Mesenchymal stem cell (in vitro differentiated cells and primary cell): ENCODE data around the gene MTMR2.

Source experiments
- DNase-seq: peaks from one replicate; pipeline ENCODE4 v3.0.0-alpha.2; 2013
- H2AFZ ChIP-seq: one replicate; pipeline ENCODE4 v1.6.1; 2013; ENCODE audit warnings: low read depth, mild to moderate bottlenecking, control low read depth, inconsistent platforms, low read length, moderate library complexity
- H2AK5ac ChIP-seq: 2 replicates; pipeline ENCODE4 v1.6.1; 2013; ENCODE audit warnings: low read length, moderate library complexity, mild to moderate bottlenecking, inconsistent platforms; ENCODE audit not compliant: severe bottlenecking
- H2BK120ac ChIP-seq: one replicate; pipeline ENCODE4 v1.6.1; 2013; ENCODE audit warnings: low read depth, mild to moderate bottlenecking, inconsistent platforms, low read length, moderate library complexity
- H2BK12ac ChIP-seq, 2 experiments: one replicate each; pipeline ENCODE4 v1.6.1; 2013; ENCODE audit warnings: inconsistent platforms in 2 of 2, low read length in 2 of 2, mild to moderate bottlenecking in 2 of 2, moderate library complexity in 2 of 2, control low read depth in 1 of 2
- H2BK15ac ChIP-seq: one replicate; pipeline ENCODE4 v1.6.1; 2013; ENCODE audit warnings: mild to moderate bottlenecking, low read depth, inconsistent platforms; ENCODE audit not compliant: poor library complexity, severe bottlenecking
- H2BK5ac ChIP-seq: 2 replicates; pipeline ENCODE4 v1.6.1; 2013; ENCODE audit warnings: low read depth, mild to moderate bottlenecking, low read length, control low read depth, inconsistent platforms; ENCODE audit not compliant: poor library complexity, severe bottlenecking
- H3K14ac ChIP-seq, 2 experiments: one replicate each; pipeline ENCODE4 v1.6.1; 2013; ENCODE audit warnings: inconsistent platforms in 2 of 2, low read length in 2 of 2, control low read depth in 1 of 2, mild to moderate bottlenecking in 1 of 2, moderate library complexity in 1 of 2
- H3K18ac ChIP-seq, 2 experiments: one replicate each; pipeline ENCODE4 v1.6.1; 2013; ENCODE audit warnings: inconsistent platforms in 2 of 2, low read length in 2 of 2, control low read depth in 1 of 2, low read depth in 1 of 2, mild to moderate bottlenecking in 1 of 2
- H3K23ac ChIP-seq, 2 experiments: one replicate each; pipeline ENCODE4 v1.6.1; 2013; ENCODE audit warnings: inconsistent platforms in 2 of 2, low read length in 2 of 2, mild to moderate bottlenecking in 2 of 2, moderate library complexity in 2 of 2, control low read depth in 1 of 2
- H3K27ac ChIP-seq: 2 replicates; pipeline ENCODE4 v1.5.1; 2013; ENCODE audit warnings: mild to moderate bottlenecking, moderate library complexity, low read length, control low read depth, inconsistent platforms; ENCODE audit not compliant: poor library complexity, severe bottlenecking
- H3K27me3 ChIP-seq, 2 experiments: 2 replicates each; pipeline versions ENCODE4 v1.6.1 to v1.7.0; 2013; ENCODE audit warnings: low read length in 2 of 2, mild to moderate bottlenecking in 2 of 2, moderate library complexity in 2 of 2, control low read depth in 1 of 2, inconsistent platforms in 1 of 2; ENCODE audit not compliant: control insufficient read depth in 1 of 2, insufficient read depth in 1 of 2
- H3K36me3 ChIP-seq, 2 experiments: 2 replicates each; pipeline versions ENCODE4 v1.6.1 to v1.7.0; 2013; ENCODE audit warnings: low read length in 2 of 2, control low read depth in 1 of 2, inconsistent platforms in 1 of 2, low read depth in 1 of 2, mild to moderate bottlenecking in 1 of 2; ENCODE audit not compliant: insufficient read depth in 2 of 2, control insufficient read depth in 1 of 2
- H3K4ac ChIP-seq, 2 experiments: one replicate each; pipeline ENCODE4 v1.6.1; 2013; ENCODE audit warnings: inconsistent platforms in 2 of 2, low read length in 2 of 2, mild to moderate bottlenecking in 2 of 2, moderate library complexity in 2 of 2, control low read depth in 1 of 2, low read depth in 1 of 2
- H3K4me1 ChIP-seq: 2 replicates; pipeline ENCODE4 v1.6.1; 2013; ENCODE audit warnings: low read depth, low read length, control low read depth; ENCODE audit not compliant: control insufficient read depth, insufficient read depth
- H3K4me2 ChIP-seq: 2 replicates; pipeline ENCODE4 v1.6.1; 2013; ENCODE audit warnings: low read length, mild to moderate bottlenecking, inconsistent platforms; ENCODE audit not compliant: poor library complexity, severe bottlenecking
- H3K4me3 ChIP-seq, 2 experiments: 2 replicates each; pipeline versions ENCODE4 v1.5.1 to v1.7.0; 2013; ENCODE audit warnings: low read length in 2 of 2, mild to moderate bottlenecking in 2 of 2, control low read depth in 1 of 2, low read depth in 1 of 2; ENCODE audit not compliant: insufficient read depth in 1 of 2
- H3K79me1 ChIP-seq: replicated peaks from 2 replicates; pipeline ENCODE4 v1.6.1; 2013; ENCODE audit warnings: mild to moderate bottlenecking, control low read depth, low read length, inconsistent platforms; ENCODE audit not compliant: poor library complexity, severe bottlenecking
- H3K9ac ChIP-seq: 2 replicates; pipeline ENCODE4 v1.7.0; 2013; ENCODE audit warnings: mild to moderate bottlenecking, low read length, moderate library complexity
- H3K9me3 ChIP-seq: 2 replicates; pipeline ENCODE4 v1.7.0; 2013; ENCODE audit warnings: mild to moderate bottlenecking, low read length; ENCODE audit not compliant: control insufficient read depth
- H4K8ac ChIP-seq: one replicate; pipeline ENCODE4 v1.6.1; 2013; ENCODE audit warnings: inconsistent platforms, mild to moderate bottlenecking, low read length, moderate library complexity
- H4K91ac ChIP-seq: one replicate; pipeline ENCODE4 v1.6.1; 2013; ENCODE audit warnings: mild to moderate bottlenecking, low read length, inconsistent platforms
- WGBS: methylation state at CpG from one replicate; pipeline ENCODE4 v1.1.7; 2013; ENCODE audit warnings: mixed read lengths; 5-methylcytosine and 5-hydroxymethylcytosine counted together

The MTMR2 gene

DNA sequence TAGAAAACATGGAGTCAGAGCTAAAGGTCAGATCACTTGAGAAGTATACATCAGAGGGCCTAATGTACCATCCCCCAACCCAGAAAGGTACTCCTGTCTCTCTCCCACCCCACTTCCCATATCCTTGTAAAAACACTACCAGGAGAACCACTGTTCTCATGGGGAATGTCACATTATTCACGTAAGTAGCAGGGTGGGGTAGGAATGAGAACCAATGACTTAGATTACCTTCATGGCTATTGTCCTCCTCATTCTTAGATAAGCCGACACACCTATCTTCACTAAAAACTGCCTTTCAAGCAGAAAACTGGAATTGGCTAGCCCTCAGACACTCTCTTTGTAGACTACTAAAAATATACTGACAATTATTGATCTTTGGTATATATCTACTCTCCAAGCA, 70.0 kb downstream of the MTMR2 start:
- no peak overlapping the region for H2AFZ ChIP-seq
- H3K4me1 ChIP-seq = no peaks in the 10 kb centered on the region
- no peak overlapping the region for H3K14ac ChIP-seq
- peak overlapping the region in 1 of 2 experiments; percentile 7 for H3K18ac ChIP-seq
- no peak overlapping the region for H3K4ac ChIP-seq
- H3K4me3 ChIP-seq = no peak overlapping the region
- no peak for DNase-seq
- H2BK12ac ChIP-seq = no peak overlapping the region
- H3K27me3 ChIP-seq = no peaks in the 10 kb centered on the region
- no peak overlapping the region for H3K23ac ChIP-seq
- no peak overlapping the region for H4K8ac ChIP-seq
- no peak overlapping the region for H2BK15ac ChIP-seq
- WGBS = 100% methylated on average over 2 of the region's 2 CpGs
- H3K36me3 ChIP-seq = peaks cover 14 to 55% of the 10 kb centered on the region in 2 experiments
- no peak overlapping the region for H2BK120ac ChIP-seq
- peaks cover 4% of the 10 kb centered on the region for H3K79me1 ChIP-seq
- H3K27ac ChIP-seq = no peak overlapping the region
- H3K9me3 ChIP-seq = no peaks in the 10 kb centered on the region
- H2AK5ac ChIP-seq = no peak overlapping the region
- H3K4me2 ChIP-seq = no peak overlapping the region
- no peak overlapping the region for H3K9ac ChIP-seq
- no peak overlapping the region for H2BK5ac ChIP-seq
- no peak overlapping the region for H4K91ac ChIP-seq

DNA sequence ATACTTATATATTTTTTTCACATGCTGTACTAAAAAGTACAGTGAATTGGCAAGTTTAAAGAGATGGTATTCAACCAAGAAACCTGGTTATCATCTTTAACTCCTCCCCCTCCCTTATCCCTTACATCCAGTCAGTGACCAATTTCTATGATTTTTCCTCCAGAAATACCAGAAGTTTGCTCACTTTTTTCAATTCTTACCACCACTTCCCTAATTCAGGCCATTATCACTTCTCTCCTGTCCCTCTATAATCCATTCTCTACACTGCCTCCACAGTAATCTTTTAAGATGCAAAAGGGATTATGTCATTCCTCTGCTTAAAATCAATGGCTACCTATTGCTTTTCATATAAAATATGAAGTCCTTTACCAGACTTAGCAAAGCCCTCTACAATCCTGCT, 70.8 kb downstream of the MTMR2 start:
- H2BK120ac ChIP-seq = no peak overlapping the region
- H3K4me2 ChIP-seq = no peak overlapping the region
- no peak overlapping the region for H2BK5ac ChIP-seq
- no peak overlapping the region for H3K18ac ChIP-seq
- H3K36me3 ChIP-seq = peaks cover 14 to 50% of the 10 kb centered on the region in 2 experiments
- H3K27me3 ChIP-seq = no peaks in the 10 kb centered on the region
- H3K4me3 ChIP-seq = no peak overlapping the region
- H3K14ac ChIP-seq = no peak overlapping the region
- H2AK5ac ChIP-seq = no peak overlapping the region
- H4K8ac ChIP-seq = no peak overlapping the region
- no peaks in the 10 kb centered on the region for H3K9me3 ChIP-seq
- H2AFZ ChIP-seq = no peak overlapping the region
- no peak overlapping the region for H3K23ac ChIP-seq
- no peaks in the 10 kb centered on the region for H3K4me1 ChIP-seq
- no peak overlapping the region for H2BK12ac ChIP-seq
- H3K9ac ChIP-seq = no peak overlapping the region
- no peak overlapping the region for H4K91ac ChIP-seq
- no peak overlapping the region for H3K4ac ChIP-seq
- no peak overlapping the region for H2BK15ac ChIP-seq
- no peak overlapping the region for H3K27ac ChIP-seq
- peaks cover 4% of the 10 kb centered on the region for H3K79me1 ChIP-seq
- no peak for DNase-seq

- Histone ChIP-seq H3K4me2 (no peak overlapping the region), H3K4ac (no peak overlapping the region), H3K27ac (no peak overlapping the region), H2BK120ac (no peak overlapping the region), H3K9me3 (no peaks in the 10 kb centered on the region), H2BK12ac (no peak overlapping the region), H3K27me3 (no peaks in the 10 kb centered on the region), H3K79me1 (peaks cover 3% of the 10 kb centered on the region), H3K14ac (no peak overlapping the region), H4K8ac (no peak overlapping the region), H4K91ac (no peak overlapping the region), H2AK5ac (no peak overlapping the region), H3K4me3 (no peak overlapping the region), H3K23ac (no peak overlapping the region), H3K18ac (no peak overlapping the region), H3K36me3 (peaks cover 11 to 49% of the 10 kb centered on the region in 2 experiments), H2BK5ac (no peak overlapping the region), H2AFZ (no peak overlapping the region), H2BK15ac (no peak overlapping the region), H3K9ac (peak overlapping the region; percentile 51), H3K4me1 (no peaks in the 10 kb centered on the region)
- DNase-seq = no peak
Observed at GRCh38 chr11:95850137-95850536, 73.8 kb downstream of the MTMR2 start.

DNA sequence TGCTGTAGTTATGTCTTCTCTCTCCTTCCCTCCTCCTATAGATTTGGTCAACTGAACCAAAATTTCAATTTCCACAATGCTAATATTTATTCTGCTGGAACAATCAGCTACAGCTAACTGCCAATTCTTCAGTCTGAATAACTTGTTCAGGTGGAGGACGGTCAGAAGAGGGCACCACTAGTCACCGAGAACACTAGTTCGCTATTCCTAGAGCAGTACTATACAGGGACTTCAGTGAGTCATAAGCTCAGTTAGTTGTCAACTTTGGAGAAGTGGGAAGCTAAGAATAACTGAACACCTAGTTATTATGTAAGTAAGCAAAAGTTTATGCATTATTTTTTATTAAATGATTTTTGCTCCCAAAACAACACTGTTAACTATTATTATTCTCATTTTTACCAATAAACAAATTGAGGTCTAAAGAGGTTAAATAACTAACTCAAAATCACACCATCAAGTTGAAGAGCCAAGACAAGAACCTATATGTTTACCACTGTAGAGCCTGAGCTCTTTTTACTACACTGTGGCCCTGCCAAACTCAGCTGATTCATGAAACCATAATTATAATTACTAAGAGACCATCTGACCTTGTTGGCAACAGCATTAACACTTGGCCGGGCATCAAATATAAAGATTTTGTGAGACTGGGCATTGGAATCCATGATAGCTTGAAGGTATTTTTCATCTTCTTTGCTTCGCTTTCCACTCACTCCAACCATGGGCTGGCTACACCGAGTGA, 74.7 kb downstream of the MTMR2 start:
- Histone ChIP-seq H4K91ac (no peak overlapping the region), H3K79me1 (peaks cover 4% of the 10 kb centered on the region), H3K9me3 (no peaks in the 10 kb centered on the region), H3K27me3 (no peaks in the 10 kb centered on the region), H2AK5ac (no peak overlapping the region), H3K27ac (no peak overlapping the region), H3K23ac (no peak overlapping the region), H2BK12ac (no peak overlapping the region), H3K4me2 (no peak overlapping the region), H3K18ac (no peak overlapping the region), H2BK120ac (no peak overlapping the region), H3K36me3 (peaks cover 8 to 54% of the 10 kb centered on the region in 2 experiments), H3K9ac (peak overlapping the region; percentile 51), H2AFZ (no peak overlapping the region), H3K4ac (no peak overlapping the region), H3K14ac (no peak overlapping the region), H2BK5ac (no peak overlapping the region), H3K4me3 (no peak overlapping the region), H2BK15ac (no peak overlapping the region), H4K8ac (no peak overlapping the region), H3K4me1 (no peaks in the 10 kb centered on the region)
- WGBS = 81% methylated on average over 6 of the region's 6 CpGs
- DNase-seq = peak; percentile 76
